GM21528 (cell line): ENCODE data around the gene IL26.

Source experiments
- ATAC-seq: cut with Tn5 transposase; IDR thresholded peaks from one replicate; pipeline ENCODE4 v1.9.1; 2021; ENCODE audit warnings: mild to moderate bottlenecking, moderate library complexity; ENCODE audit not compliant: unreplicated experiment, low FRiP score

IL26 gene

DNA sequence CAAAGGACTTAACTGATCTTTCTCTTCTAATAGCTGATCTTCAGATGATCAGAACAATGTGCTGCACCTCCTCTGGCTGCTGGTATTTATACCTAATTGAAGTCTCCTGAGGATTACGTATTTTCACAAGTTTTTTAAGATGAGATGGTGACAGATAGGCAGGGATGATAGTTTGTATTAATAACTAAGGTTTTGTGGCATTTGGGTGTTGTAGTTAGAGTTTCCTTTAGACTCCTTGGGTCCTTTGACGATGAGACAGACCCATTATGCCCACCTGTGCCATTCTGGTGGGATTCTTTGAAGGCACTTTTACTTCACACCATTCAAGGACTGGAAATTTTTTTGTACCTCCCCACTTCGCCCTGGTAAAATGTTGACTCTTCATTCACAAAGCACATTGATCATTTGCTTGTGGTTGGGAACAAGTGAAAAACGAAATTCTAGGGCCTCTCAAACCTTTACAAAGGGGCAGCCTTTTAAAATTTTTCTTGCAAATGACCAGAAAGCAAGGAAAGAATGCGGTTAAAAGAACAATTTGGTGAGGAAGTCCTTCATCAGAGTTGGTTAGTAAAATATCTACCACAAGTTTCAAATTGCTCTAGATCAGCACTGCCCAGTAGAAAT is 65.8 kb downstream of the IL26 start, which contains the start of gene IFNG:
Gene IFNG, minus strand, starts transcription at position 60 of the 624 bp plus-strand sequence. CDS start 125 bp downstream, outside the sequence.
- ATAC-seq = peak; percentile 56

DNA sequence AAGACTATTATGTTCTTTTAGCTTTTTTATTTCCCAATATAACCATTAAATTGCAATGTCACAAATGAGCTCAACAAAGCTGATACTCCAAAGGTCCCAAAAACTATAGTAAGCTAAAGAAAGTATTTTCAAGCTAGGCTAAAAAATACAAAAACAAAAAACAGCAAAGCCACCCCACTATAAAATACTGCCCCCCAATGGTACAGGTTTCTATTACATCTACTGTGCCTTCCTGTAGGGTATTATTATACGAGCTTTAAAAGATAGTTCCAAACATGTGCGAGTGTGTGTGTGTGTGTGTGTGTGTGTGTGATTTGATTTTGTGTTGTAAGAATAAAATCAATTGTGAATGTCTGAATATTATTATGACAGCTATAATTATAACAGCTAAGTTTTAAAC is 67.2 kb downstream of the IL26 start:
- no peak for ATAC-seq

- ATAC-seq = no peak
Measured at GRCh38 chr12:68157380-68157779, 68.2 kb downstream of the IL26 start.

DNA sequence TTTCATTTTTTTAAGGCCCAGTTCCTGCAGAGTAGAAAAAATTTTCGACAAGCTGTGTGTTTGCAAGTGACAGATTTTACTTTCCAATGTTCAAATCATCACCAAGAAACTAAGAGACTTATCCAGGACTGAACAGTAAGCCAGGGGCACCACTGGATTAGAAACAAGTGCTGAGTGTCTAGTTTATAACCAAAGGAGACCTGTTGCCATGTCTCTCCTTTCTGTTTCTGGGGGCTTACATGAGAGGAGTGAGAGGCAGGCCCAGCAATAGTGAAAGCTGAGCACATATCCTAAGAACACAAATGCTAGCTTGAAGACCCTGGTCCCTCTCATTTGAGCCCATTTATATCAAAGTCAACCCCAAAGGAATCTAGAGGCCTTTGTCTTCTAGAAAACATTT is 69.0 kb downstream of the IL26 start:
- ATAC-seq = no peak

DNA sequence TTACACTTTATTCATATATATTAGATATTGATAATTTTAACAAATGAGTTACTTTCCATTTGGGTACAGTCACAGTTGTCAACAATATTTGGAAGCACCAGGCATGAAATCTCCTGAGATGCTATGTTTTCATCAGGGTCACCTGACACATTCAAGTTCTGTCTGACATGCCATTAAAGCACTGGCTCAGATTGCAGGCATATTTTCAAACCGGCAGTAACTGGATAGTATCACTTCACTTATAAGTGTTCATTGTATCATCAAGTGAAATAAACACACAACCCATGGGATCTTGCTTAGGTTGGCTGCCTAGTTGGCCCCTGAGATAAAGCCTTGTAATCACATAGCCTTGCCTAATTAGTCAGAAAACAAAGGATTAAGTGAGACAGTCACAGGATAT is 70.8 kb downstream of the IL26 start:
- no peak for ATAC-seq
